HG03095 (cell line): Measurements from ENCODE around the gene IVD.

Source experiments
- ATAC-seq: cut with Tn5 transposase; IDR thresholded peaks from one replicate; pipeline ENCODE4 v1.9.1; 2021; ENCODE audit warnings: moderate library complexity; ENCODE audit not compliant: unreplicated experiment

Gene IVD

DNA sequence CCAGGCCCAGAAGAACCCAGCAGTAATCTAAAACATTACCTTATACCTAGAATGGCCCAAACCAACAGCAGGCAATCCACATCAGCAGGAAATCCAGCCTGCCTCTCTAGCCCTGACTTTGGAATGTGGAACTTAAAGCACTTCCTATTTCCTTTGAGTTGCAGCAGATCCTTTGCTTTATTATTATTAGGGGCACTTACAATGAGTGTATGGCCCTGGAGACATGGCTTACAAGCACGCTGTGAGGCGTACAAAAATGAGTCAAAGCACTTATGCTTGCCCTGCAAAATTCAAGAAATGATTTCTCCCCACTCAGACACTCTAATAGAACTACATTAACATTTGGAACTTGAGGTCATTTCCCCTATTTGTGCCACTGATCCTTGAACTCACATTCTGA is 32.6 kb upstream of the IVD start:
- ATAC-seq: no peak

DNA sequence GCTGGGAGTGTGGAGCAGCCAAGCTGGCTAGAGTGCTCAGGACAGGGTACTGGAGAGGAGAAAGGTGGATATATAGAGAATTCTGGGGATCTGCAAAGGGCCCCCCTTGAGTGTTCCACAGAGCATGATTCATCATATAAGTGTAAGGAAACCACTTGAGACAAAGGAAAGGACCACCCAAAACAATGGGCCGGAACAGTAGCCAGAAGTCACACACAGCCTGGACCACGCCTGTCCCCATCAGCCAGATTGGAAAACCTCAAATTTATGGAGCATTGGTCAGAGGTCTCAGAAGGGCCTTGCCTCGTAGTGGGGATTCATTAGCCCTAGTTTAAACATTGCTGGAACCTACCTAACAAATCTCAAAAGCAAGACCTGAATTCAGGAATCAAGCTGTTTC is 28.0 kb upstream of the IVD start:
- no peak for ATAC-seq

GRCh38 chr15:40379374-40379773 is 26.2 kb upstream of the IVD start:
- no peak for ATAC-seq

DNA sequence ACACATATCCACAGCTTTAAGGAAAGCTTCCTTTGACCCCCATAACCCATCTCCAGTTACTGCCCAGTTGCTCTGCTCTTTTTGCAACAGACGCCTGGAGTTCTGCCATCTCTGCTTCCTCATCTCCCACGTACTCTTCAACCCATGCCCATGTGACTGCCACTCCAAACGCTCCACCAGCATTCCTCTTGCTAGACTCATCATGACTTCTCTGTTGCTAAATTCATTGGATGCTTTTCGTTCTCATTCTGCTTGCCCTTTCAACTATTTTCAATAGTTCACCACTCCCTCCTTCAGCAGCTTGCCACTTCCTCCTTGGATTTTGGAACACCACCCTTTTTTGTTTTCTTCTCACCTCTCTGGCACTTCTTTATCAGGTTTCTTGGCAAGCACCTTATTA is 25.7 kb upstream of the IVD start:
- no peak for ATAC-seq

DNA sequence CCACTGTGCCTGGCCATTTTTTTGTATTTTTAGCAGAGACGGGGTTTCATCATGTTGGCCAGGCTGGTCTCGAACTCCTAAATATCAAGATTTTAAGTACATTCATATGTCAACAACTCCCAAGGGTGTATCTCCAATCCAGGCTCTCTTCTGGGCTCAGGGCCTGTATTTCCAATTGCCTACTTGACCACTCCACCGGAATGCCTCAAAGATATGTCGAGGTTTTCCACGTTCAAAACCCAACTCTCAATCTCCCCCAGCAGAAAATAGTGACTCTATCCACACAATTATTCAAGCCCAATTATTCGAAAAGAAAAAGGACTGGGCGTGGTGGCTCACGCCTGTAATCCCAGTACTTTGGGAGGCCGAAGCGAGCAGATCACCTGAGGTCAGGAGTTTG is 25.0 kb upstream of the IVD start:
- no peak for ATAC-seq

GRCh38 chr15:40381818-40382529 is 23.6 kb upstream of the IVD start:
- no peak for ATAC-seq

DNA sequence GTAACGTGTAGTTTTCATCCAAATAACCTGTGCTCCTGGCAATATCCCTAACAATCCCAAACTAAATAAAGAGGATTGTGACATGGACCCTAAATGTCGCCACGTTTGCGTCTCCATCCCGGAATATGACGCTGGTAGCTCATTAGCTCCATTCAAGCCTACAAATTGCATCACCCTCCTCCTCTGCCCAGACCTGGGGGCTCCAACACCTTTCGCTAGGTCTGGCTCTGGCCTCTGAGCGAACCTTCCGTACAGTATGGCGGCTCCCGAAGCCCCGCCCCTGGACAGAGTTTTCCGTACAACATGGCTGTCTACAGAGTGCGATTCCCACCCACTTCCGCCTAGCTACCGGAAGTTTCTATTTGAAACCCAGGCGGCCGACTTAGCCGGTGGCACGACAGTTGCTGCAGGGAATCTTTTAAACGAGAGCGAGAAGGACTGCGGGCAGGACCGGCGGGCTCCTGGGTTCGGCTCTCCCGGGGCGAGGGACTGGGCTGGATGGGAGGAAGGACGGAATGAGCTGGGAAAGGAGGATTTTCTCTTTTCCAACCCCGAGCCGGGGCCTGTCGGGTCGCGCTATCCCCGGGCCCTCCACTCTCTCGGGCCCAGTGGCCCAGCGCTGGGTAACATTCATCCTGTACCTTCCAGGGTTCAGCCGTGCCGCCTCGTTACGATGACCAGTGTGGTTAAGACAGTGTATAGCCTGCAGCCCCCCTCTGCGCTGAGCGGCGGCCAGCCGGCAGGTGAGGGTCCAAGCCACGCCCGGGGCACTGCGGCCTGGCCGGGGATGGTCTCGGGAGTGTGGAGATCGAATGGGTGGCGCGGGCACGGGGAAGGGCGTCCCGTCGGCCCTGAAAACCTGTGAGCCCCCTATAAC is 22.8 kb upstream of the IVD start, which contains the start of gene KNSTRN:
Gene KNSTRN (plus strand): TSS at position 142 of the 877 bp plus-strand sequence. CDS start 115 bp downstream, at position 257.
- peak; percentile 91 for ATAC-seq

GRCh38 chr15:40386480-40386879 is 19.1 kb upstream of the IVD start:
- no peak for ATAC-seq

DNA sequence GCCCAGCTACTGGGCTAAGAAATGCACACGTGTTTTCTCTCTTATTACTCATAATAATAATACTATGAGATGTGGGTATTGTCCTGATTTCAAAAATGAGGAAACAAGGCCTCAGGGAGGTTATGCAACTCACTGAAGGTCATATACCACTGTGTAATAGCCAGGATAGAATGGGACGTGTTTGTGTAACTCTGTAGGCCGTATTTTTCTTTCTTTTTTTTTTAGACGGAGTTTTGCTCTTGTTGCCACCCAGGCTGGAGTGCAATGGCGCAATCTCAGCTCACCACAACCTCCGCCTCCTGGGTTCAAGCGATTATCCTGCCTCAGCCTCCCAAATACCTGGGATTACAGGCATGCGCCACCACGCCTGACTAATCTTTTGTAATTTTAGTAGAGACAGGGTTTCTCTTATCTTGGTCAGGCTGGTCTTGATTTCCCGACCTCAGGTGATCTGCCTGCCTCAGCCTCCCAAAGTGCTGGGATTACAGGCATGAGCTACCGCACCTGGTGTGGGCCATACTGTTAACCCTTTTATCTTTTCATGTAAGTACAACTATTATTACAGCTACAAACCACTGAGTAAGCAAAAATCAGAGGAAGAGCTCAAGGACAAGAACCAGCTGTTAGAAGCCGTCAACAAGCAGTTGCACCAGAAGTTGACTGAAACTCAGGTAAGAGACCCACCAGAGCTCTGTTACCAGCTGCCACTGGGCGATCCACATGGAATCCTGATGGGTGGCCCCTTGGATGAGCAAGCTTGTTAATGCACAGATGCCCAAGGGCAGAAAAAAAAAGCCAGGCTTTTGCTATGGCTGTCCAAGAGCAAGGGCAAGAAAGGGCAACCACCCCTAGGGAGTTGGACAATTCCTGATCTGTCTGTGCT is 16.4 kb upstream of the IVD start:
- no peak for ATAC-seq

DNA sequence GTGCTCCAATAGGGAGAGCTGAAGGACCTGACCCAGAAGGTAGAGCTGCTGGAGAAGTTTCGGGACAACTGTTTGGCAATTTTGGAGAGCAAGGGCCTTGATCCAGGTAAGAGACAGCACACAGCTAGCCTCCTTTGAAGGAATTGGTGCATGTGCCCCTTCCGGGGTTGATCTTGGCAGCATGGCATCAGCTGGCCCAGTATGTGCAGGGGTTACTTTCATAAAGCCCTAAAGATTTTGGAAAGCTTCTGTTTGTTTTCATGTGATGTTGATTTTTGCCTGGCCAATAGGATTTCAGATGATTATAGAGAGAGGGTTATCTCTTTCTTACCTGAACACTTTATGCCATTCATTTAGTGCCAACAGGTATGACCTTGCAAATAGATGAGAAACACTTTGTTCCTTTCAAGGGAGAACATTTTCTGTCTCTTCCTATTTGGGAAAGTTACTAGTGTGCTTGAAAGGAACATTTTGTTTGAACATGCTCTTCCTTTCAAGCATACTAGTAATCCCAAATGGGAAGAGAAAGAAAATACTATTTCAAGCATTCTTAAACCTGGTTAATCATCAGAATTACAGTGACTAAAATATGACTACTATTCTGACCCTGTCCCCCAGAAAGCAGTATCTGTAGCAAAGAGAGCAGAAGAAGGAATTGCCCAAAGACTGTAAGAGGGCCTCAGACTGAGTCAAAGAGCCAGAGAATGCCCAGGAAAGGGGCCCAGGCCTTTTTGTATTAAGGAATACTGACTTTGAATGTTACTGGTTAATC is 15.6 kb upstream of the IVD start:
- ATAC-seq: no peak

DNA sequence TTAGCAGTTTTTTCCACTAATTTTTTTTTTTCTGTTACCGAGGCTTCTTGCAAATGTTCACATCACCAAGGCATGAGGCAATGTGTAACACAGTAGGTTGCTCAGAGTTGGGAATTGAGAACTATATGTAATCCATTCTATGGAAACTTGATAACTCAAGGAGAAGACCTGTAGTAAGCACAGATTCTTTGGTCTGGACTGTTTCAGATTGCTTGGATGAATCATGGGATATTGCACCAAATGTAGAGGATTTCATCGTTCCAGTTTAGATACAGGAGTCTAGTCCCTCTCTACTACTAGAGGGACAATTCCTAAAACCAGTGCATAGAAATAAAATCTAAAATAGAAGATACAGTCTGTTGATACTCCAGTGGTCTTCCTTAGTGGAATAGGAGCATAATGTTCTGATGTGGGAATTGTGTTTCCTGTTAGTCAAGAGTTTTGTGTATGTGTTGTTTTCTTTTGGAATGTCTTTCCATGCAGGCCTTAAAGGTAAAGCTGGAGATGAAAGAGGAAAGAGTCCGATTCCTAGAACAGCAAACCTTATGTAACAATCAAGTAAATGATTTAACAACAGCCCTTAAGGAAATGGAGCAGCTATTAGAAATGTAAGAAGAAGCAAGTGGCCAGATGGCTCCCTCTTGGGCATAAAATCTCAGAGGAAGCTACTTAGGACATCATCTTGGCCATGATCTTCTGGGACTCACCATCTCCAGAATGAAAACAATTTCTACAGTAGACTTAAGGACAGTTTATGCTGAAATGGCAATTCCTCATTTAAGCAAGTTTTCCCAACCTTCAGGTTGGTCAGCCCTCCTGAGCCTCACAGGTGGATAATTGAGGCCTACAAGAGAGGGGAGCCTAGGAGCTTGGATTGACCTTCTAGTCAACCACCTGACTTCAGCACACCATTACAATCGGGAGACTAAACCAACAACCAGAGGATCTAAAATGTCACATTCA is 12.3 kb upstream of the IVD start:
- ATAC-seq: no peak

DNA sequence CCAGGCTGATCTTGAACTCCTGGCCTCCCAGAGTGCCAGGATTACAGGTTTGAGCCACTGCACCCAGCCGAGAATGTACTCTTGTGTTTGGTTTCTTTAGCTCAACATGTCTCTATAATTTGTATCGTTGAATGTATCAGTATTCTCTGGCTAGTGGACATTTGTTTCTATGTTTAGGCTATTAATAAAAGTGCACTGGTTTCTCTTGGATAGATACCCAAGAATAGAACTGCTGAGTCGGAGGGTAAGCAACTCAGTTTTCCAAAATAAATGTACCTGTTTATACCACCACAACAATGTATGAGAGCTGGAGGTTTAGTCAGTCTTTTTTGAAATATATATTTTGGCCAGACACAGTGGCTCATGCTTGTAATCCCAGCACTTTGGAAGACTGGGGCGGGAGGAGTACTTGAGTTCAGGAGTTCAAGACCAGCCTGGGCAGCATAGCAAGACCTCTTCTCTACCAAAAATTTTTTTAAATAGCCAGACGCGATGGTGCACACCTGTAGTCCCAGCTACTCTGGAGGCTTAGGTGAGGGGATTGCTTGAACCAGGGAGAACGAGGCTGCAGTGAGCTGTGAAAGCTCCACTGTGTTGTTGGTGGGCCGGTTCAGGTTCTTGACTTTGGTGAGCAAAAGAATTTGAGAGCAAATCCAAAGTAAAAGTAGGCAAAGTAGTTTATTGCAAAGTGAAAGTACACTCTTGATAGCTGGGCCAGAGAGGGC is 7.7 kb upstream of the IVD start:
- no peak for ATAC-seq

DNA sequence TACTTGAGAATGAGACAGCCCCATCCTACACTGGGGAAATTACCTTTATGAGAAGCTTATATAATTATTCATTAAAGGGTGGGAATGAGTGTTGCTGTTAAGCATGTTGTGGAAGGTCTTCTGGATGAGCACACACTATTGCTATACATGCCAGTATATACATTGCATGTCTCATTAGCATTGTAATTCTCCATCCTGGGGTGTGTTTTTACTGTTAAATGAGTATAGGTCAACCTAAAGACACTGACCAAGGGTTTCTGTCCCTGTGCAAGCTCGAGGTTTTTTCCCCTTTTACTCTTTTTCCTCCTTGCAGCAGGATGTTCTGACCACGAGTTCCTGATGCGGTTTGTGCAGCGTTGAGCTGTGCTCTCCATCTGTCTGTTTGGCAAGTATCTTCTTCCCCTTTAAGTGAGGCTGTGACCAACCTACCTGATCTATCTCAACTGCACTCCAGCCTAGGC is 7.2 kb upstream of the IVD start:
- ATAC-seq: peak; percentile 77

DNA sequence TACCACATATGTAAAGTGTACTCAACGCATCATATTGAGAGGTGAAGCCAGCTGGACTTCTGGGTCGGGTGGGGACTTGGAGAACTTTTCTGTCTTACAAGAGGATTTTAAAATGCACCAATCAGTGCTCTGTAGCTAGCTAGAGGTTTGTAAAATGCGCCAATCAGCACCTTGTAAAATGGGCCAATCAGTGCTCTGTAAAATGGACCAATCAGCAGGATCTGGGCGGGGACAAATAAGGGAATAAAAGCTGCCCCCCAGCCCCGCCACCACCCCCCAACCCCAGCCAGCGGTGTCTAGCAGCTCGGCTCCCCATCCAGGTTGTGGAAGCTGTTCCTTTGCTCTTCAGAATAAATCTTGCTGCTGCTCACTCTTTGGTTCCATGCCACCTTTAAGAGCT is 6.2 kb upstream of the IVD start:
- ATAC-seq: no peak

DNA sequence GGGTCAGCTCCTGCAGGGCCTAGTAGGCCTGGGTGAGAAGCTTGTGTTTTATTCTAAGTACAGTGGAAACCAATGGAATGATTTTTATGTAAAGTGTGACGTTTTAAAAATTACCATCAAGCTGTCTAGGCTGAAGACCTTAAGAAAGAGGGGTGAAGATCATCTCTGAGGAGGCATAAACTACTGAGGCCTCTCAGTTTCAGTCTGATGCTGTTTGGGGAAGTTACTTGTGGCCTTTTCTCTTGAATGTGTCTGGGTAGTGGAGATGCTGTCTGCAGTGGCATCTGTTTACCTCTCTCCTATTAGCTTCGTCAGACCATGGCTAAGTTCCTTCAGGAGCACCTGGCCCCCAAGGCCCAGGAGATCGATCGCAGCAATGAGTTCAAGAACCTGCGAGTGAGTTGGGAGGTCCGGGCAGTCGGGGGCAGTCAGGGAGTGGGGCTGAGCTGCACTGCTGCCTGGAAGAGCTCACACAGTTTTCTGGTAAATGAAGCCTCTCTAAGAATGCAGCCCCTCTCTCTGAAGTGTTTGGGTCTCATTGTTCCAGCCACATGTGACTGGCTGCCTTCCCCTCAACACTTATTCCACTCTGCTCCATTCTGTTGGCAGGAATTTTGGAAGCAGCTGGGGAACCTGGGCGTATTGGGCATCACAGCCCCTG is 1.9 kb downstream of the IVD start:
- ATAC-seq: peak; percentile 50

GRCh38 chr15:40409366-40409765 is 3.8 kb downstream of the IVD start:
- no peak for ATAC-seq

GRCh38 chr15:40410476-40410875 is 4.9 kb downstream of the IVD start:
- no peak for ATAC-seq
